HL-60 (cell line): Measurements from ENCODE around the gene RGR.

Source experiments
- DNase-seq, 2 experiments: peaks; one replicate each; pipeline ENCODE4 v3.0.0-alpha.2; 2010 to 2020; ENCODE audit warnings: low read depth in 1 of 2, low spot score in 1 of 2
- H3K27ac ChIP-seq: fragments of 250-450 bp; sonication (Bioruptor Pico); replicated peaks from 2 replicates; pipeline ENCODE4 v1.5.1; 2020; ENCODE audit warnings: mild to moderate bottlenecking, moderate library complexity
- H3K27me3 ChIP-seq: fragments of 250-450 bp; sonication (Bioruptor Pico); 2 replicates; pipeline ENCODE4 v1.5.1; 2021; ENCODE audit warnings: mild to moderate bottlenecking, moderate library complexity; ENCODE audit not compliant: insufficient read depth, poor library complexity, severe bottlenecking
- H3K4me3 ChIP-seq: replicated peaks from 2 replicates; pipeline ENCODE4 v1.5.1; 2011; ENCODE audit warnings: mild to moderate bottlenecking, control low read depth, low read length; ENCODE audit not compliant: insufficient read depth
- CTCF ChIP-seq: IDR thresholded peaks from one replicate; pipeline ENCODE4 v1.5.1; 2011; ENCODE audit warnings: low read length, control low read depth, inconsistent platforms; ENCODE audit not compliant: insufficient read depth
- GABPA ChIP-seq: IDR thresholded peaks from 2 replicates; pipeline ENCODE4 v1.6.1; 2012; ENCODE audit warnings: low read depth
- POLR2AphosphoS5 ChIP-seq: IDR thresholded peaks from 2 replicates; pipeline ENCODE4 v1.6.1; 2012; ENCODE audit warnings: low read depth
- REST ChIP-seq: IDR thresholded peaks from 2 replicates; pipeline ENCODE4 v1.6.1; 2012; ENCODE audit warnings: low read depth; ENCODE audit not compliant: insufficient replicate concordance
- SPI1 ChIP-seq: IDR thresholded peaks from 2 replicates; pipeline ENCODE4 v1.6.1; 2012; ENCODE audit warnings: low read depth, mild to moderate bottlenecking, borderline replicate concordance

Gene RGR

GRCh38 chr10:84227810-84228209 is 17.0 kb upstream of the RGR start:
- no peak overlapping the region for H3K27ac ChIP-seq
- no peak for TF ChIP-seq GABPA
- TF ChIP-seq CTCF: no peak
- no peak for TF ChIP-seq REST
- no peak for TF ChIP-seq POLR2AphosphoS5
- H3K4me3 ChIP-seq: no peak overlapping the region
- no peaks in the 10 kb centered on the region for H3K27me3 ChIP-seq
- no peak for DNase-seq

- DNase-seq: no peak
- Histone ChIP-seq H3K27me3 (no peaks in the 10 kb centered on the region), H3K27ac (no peak overlapping the region), H3K4me3 (no peak overlapping the region)
- no peak for TF ChIP-seq CTCF
- no peak for TF ChIP-seq POLR2AphosphoS5
- TF ChIP-seq GABPA: no peak
- no peak for TF ChIP-seq REST
- no peak for TF ChIP-seq SPI1
These were observed 14.5 kb upstream of the RGR start for GRCh38 chr10:84230359-84230758.

- DNase-seq: no peak
- Histone ChIP-seq H3K27me3 (no peaks in the 10 kb centered on the region), H3K27ac (no peak overlapping the region), H3K4me3 (no peak overlapping the region)
- no peak for TF ChIP-seq POLR2AphosphoS5
- TF ChIP-seq SPI1: no peak
- TF ChIP-seq GABPA: no peak
- TF ChIP-seq CTCF: no peak
- TF ChIP-seq REST: no peak
These were observed 12.5 kb upstream of the RGR start for GRCh38 chr10:84232376-84232775.
